ENCODE data around the gene DDX42.

DNA sequence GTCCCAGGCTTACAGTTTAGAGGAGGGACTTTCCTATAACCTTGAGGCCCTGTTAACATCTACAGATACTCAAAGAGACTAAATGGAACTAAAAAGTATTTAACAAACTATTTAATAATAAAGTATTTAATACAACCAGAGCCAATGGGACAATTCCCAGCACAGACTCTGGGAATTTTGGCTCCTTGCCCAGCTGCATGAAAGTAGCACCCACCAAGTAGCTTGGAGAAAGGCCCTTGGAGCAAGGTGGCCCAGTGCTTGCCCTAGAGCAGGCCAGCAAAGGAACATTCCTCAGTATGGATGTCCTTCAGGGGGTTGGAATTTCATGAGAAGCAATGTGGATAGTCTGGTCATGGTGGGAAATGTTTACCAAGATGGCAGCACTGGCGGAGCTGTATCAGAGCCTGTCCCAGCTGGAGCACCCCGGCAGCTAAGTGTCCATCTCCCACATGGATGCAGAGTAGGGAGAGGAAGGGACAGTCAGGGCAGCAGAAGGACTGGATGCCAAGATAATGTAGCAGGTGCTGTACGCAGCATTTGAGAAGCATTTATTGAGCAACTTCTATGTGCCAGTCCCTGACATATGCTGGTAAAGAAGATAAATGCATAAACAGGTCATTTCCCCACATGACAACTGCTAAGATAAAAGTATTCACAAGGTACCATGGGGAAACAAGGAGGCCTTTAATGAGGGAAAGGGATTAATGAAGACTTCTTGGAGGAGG lies 73.7 kb downstream of the DDX42 start:
- TF ChIP-seq, protein P1, sequence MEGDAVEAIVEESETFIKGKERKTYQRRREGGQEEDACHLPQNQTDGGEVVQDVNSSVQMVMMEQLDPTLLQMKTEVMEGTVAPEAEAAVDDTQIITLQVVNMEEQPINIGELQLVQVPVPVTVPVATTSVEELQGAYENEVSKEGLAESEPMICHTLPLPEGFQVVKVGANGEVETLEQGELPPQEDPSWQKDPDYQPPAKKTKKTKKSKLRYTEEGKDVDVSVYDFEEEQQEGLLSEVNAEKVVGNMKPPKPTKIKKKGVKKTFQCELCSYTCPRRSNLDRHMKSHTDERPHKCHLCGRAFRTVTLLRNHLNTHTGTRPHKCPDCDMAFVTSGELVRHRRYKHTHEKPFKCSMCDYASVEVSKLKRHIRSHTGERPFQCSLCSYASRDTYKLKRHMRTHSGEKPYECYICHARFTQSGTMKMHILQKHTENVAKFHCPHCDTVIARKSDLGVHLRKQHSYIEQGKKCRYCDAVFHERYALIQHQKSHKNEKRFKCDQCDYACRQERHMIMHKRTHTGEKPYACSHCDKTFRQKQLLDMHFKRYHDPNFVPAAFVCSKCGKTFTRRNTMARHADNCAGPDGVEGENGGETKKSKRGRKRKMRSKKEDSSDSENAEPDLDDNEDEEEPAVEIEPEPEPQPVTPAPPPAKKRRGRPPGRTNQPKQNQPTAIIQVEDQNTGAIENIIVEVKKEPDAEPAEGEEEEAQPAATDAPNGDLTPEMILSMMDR (IDR thresholded peaks at IDR 0.05; ENCODE audit: low read depth, low read length, poor library complexity, severe bottlenecking) = no peak
- no peak for TF ChIP-seq EZH2phosphoT487 (IDR thresholded peaks at IDR 0.05; ENCODE audit: borderline replicate concordance, low read length)

All from DOHH2 (cell line).